Stimulated activated naive CD8-positive, alpha-beta T cell treated with anti-CD3 and anti-CD28 coated beads, Interleukin-15, Interleukin-2, amounts not matched to agents 100 ng/mL and 50 ng/mL, for 24 hours (primary cell): ENCODE data around the gene ALDH16A1.

Source experiments
- H3K27ac Mint-ChIP-seq: one replicate; pipeline ENCODE4 v1.8.0; 2021; ENCODE audit warnings: mild to moderate bottlenecking, mixed read lengths
- H3K27me3 Mint-ChIP-seq: one replicate; pipeline ENCODE4 v1.8.0; 2021; ENCODE audit warnings: mixed read lengths
- H3K36me3 Mint-ChIP-seq: one replicate; pipeline ENCODE4 v1.8.0; 2021; ENCODE audit warnings: low read depth, mixed read lengths
- H3K4me1 Mint-ChIP-seq: one replicate; pipeline ENCODE4 v1.8.0; 2021; ENCODE audit warnings: low read depth, mixed read lengths
- H3K4me3 Mint-ChIP-seq: one replicate; pipeline ENCODE4 v1.8.0; 2021; ENCODE audit warnings: mild to moderate bottlenecking, mixed read lengths
- H3K9me3 Mint-ChIP-seq: one replicate; pipeline ENCODE4 v1.8.0; 2021; ENCODE audit warnings: mixed read lengths

Gene ALDH16A1

DNA sequence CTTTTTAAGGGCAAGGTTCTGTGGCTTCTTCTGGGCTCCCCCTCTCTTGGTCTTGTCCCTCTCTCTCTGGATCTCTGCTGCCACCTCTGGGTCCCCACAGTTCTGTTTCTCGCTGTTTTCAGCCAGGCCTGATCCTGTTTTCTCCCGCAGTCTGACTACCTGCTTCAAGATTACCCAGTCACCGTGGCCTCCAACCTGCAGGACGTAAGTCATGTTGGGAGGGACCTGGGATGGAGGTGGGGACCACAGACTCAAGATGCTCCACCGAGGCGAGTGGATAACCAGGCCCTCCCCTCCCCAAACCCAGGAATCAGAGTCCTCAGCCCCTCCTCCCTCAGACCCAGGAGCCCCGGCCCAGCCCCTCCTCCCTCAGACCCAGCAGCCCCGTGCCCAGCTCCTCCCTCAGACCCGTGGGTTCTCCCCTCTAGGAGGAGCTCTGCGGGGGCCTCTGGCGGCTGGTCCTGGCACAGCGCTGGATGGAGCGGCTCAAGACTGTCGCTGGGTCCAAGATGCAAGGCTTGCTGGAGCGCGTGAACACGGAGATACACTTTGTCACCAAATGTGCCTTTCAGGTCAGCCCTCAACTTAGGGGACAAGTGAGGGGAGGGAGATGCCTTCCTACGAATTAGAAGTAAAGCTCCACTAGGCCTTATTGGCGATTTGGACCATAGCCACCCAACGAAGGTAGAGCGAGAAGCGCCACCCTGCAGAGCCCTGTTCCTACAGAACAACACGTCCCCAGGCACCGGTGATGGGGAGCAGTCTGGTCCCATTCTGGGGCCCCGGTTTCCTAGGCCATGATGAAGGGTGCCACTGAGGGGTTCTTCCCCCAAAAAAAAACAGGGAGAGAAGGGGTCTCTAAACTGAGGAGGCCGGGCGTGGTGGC is 23.2 kb downstream of the ALDH16A1 start:
- H3K9me3 Mint-ChIP-seq, result no peaks in the 10 kb centered on the region
- H3K27ac Mint-ChIP-seq, result peak overlapping the region; percentile 89
- H3K36me3 Mint-ChIP-seq, result peaks cover 13% of the 10 kb centered on the region
- H3K27me3 Mint-ChIP-seq, result no peaks in the 10 kb centered on the region
- peaks cover 52% of the 10 kb centered on the region for H3K4me1 Mint-ChIP-seq
- H3K4me3 Mint-ChIP-seq, result peak overlapping the region; percentile 86

GRCh38 chr19:49479975-49480628 is 27.1 kb downstream of the ALDH16A1 start:
- Mint-ChIP-seq H3K27me3 (no peaks in the 10 kb centered on the region), H3K9me3 (no peaks in the 10 kb centered on the region), H3K4me1 (peaks cover 26% of the 10 kb centered on the region), H3K4me3 (no peak overlapping the region), H3K36me3 (peaks cover 20% of the 10 kb centered on the region), H3K27ac (no peak overlapping the region)

GRCh38 chr19:49481020-49481683 is 28.1 kb downstream of the ALDH16A1 start:
- peaks cover 16% of the 10 kb centered on the region for H3K4me1 Mint-ChIP-seq
- no peaks in the 10 kb centered on the region for H3K9me3 Mint-ChIP-seq
- no peak overlapping the region for H3K4me3 Mint-ChIP-seq
- peaks cover 27% of the 10 kb centered on the region for H3K36me3 Mint-ChIP-seq
- H3K27me3 Mint-ChIP-seq, result no peaks in the 10 kb centered on the region
- H3K27ac Mint-ChIP-seq, result peak overlapping the region; percentile 49

DNA sequence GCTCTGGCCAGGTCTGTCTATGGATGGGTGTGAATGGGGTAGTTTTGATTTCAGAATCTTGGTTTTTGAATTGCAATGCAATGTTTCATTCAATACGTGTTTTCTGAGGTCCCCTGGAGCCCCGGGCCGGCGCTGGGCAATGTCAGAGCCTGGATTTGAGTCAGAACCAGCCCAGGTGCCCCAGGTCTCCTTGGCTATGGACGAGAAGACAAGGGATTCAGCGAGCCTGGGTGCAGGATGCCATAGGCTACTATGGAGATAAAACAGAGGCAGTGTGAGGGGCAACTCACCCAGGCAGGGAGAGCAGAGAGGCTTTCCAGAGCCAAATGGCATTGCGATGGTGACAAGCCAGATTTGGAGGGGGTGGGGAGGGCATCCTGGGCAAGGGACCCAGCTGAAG is 33.2 kb downstream of the ALDH16A1 start:
- peak overlapping the region; percentile 100 for H3K4me3 Mint-ChIP-seq
- H3K4me1 Mint-ChIP-seq, result peaks cover 46% of the 10 kb centered on the region
- H3K9me3 Mint-ChIP-seq, result no peaks in the 10 kb centered on the region
- peak overlapping the region; percentile 87 for H3K27ac Mint-ChIP-seq
- peaks cover 58% of the 10 kb centered on the region for H3K36me3 Mint-ChIP-seq
- peaks cover 6% of the 10 kb centered on the region for H3K27me3 Mint-ChIP-seq

GRCh38 chr19:49486710-49487276 is 33.8 kb downstream of the ALDH16A1 start:
- no peaks in the 10 kb centered on the region for H3K9me3 Mint-ChIP-seq
- H3K4me3 Mint-ChIP-seq, result peak overlapping the region; percentile 100
- H3K4me1 Mint-ChIP-seq, result peaks cover 51% of the 10 kb centered on the region
- H3K27ac Mint-ChIP-seq, result peak overlapping the region; percentile 100
- peaks cover 63% of the 10 kb centered on the region for H3K36me3 Mint-ChIP-seq
- peaks cover 6% of the 10 kb centered on the region for H3K27me3 Mint-ChIP-seq

- peak within 1 kb of the TSS; percentile 100 for H3K27ac Mint-ChIP-seq
- peaks cover 6% of the 10 kb centered on the region for H3K27me3 Mint-ChIP-seq
- peaks cover 69% of the 10 kb centered on the region for H3K36me3 Mint-ChIP-seq
- peaks cover 57% of the 10 kb centered on the region for H3K4me1 Mint-ChIP-seq
- no peaks in the 10 kb centered on the region for H3K9me3 Mint-ChIP-seq
- peak within 1 kb of the TSS; percentile 100 for H3K4me3 Mint-ChIP-seq
Measured at GRCh38 chr19:49487277-49488045, 34.4 kb downstream of the ALDH16A1 start, which contains the start of gene RPL13A. Gene RPL13A, plus strand, starts transcription at chr19:49487608. Its CDS starts 22 bp downstream, at chr19:49487630.

GRCh38 chr19:49488046-49488862 is 35.2 kb downstream of the ALDH16A1 start:
- Mint-ChIP-seq H3K27ac (peak overlapping the region; percentile 100), H3K4me3 (peak overlapping the region; percentile 100), H3K4me1 (peaks cover 63% of the 10 kb centered on the region), H3K36me3 (peaks cover 75% of the 10 kb centered on the region), H3K27me3 (peaks cover 6% of the 10 kb centered on the region), H3K9me3 (no peaks in the 10 kb centered on the region)

DNA sequence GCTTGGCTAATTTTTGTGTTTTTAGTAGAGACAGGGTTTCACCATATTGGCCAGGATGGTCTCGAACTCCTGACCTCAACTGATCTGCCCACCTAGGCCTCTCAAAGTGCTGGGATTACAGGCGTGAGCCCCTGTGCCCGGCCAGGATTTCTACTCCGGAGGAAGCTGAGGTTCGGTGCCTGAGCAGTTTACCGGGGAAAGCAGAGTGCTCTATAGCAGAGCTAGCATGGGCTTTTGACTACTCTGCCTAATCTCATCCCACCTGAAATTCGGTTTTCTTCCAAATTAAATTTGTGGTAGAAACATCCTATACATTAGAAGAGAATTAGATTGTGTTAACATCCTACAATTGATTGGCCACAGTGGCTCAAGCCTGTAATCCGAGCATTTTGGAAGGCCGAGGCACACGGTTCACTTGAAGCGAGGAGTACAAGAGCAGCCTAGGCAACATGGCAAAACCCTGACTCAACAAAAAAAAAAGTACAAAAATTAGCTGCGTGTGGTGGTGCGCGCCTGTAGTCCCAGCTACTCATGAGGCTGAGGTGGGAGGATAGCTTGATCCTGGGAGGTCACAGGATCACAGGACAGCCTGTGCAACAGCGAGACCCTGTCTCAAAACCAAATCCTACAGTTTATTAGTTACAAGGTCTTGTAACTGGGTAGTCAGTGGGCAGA is 36.0 kb downstream of the ALDH16A1 start:
- H3K36me3 Mint-ChIP-seq, result peaks cover 70% of the 10 kb centered on the region

DNA sequence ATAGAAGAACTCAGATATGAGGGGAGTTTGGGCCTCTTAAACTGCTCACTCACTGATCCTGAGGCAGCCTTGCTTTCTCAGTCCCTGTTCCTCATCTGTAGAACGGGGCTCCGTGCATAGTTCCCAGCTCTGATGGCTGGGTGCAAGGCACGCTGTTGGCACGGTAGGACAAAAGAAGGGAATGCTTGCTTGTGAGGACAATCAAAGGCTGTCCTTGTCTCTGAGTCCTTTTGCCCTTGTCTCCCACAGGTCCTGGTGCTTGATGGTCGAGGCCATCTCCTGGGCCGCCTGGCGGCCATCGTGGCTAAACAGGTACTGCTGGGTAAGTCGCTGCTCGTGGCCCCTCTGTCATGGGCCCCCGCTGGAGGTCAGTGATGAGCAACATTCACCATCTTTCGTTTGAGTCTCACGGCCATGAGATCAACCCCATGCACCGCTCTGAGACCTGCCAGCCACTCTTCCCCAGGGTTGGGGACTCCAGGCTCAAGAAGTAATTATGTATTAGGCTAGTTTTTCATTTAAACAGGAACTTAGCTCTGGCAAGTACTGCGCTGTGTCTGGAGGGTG is 36.7 kb downstream of the ALDH16A1 start:
- peaks cover 61% of the 10 kb centered on the region for H3K4me1 Mint-ChIP-seq
- H3K27ac Mint-ChIP-seq, result peak overlapping the region; percentile 100
- peaks cover 6% of the 10 kb centered on the region for H3K27me3 Mint-ChIP-seq
- no peaks in the 10 kb centered on the region for H3K9me3 Mint-ChIP-seq
- H3K36me3 Mint-ChIP-seq, result peaks cover 70% of the 10 kb centered on the region
- peak overlapping the region; percentile 100 for H3K4me3 Mint-ChIP-seq

More for the DNA sequence above, 36.0 kb downstream of the ALDH16A1 start:
- peaks cover 6% of the 10 kb centered on the region for H3K27me3 Mint-ChIP-seq
- H3K27ac Mint-ChIP-seq, result peak overlapping the region; percentile 100
- peaks cover 61% of the 10 kb centered on the region for H3K4me1 Mint-ChIP-seq
- no peaks in the 10 kb centered on the region for H3K9me3 Mint-ChIP-seq
- H3K4me3 Mint-ChIP-seq, result peak overlapping the region; percentile 100

DNA sequence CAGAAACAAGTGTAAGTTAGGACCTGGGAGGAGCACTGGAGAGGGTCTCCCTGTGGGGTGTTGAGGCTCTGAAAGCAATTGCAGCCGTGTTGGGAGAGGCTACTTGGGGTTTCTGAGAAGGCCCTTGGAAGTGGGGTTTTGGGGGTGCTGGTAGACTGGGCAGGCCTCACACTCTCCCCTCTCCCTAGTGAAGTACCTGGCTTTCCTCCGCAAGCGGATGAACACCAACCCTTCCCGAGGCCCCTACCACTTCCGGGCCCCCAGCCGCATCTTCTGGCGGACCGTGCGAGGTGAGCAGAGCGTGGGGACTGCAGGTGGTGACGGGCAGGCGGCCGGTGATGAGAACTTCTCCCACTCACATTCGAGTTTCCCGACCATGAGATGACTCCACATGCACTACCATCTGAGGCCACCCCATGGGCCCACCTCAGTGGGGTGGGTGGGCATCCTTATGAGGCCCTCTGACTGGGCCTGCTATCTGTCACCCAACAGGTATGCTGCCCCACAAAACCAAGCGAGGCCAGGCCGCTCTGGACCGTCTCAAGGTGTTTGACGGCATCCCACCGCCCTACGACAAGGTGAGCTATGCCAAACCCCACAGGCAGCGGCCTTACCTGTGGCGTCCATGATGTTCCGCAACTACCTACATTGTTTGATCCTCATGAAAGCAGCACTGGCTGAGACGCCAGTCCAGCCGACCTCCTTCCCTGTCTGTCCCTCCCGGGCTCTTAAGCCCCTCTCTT is 37.4 kb downstream of the ALDH16A1 start:
- H3K9me3 Mint-ChIP-seq, result no peaks in the 10 kb centered on the region
- peak overlapping the region; percentile 100 for H3K4me3 Mint-ChIP-seq
- peaks cover 69% of the 10 kb centered on the region for H3K36me3 Mint-ChIP-seq
- H3K27ac Mint-ChIP-seq, result peak overlapping the region; percentile 100
- H3K27me3 Mint-ChIP-seq, result peaks cover 6% of the 10 kb centered on the region
- H3K4me1 Mint-ChIP-seq, result peaks cover 66% of the 10 kb centered on the region

DNA sequence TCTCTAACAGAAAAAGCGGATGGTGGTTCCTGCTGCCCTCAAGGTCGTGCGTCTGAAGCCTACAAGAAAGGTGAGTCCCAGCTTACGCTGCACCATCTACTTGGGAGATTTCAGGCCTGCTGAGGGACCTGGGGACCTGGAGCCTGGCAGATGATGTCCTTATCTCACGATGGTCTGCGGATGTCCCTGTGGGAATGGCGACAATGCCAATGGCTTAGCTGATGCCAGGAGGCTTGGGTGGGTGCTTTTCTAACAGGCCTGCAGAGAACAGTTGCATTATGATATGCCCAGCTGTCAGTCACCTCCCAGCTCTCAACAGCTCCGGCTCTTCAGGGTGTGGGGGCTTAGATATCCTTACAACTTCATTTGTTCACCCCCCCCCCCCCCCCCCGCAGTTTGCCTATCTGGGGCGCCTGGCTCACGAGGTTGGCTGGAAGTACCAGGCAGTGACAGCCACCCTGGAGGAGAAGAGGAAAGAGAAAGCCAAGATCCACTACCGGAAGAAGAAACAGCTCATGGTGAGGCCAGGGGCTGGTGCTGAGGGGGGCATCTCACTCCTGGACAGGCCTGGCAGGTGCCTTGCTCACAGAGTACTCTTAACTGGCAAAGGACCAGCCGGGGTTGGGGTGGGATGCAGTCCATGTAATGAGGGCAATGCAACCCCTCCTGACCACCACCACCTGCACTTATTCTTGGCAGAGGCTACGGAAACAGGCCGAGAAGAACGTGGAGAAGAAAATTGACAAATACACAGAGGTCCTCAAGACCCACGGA is 38.2 kb downstream of the ALDH16A1 start:
- peak overlapping the region; percentile 100 for H3K27ac Mint-ChIP-seq
- peak overlapping the region; percentile 100 for H3K4me3 Mint-ChIP-seq
- H3K27me3 Mint-ChIP-seq, result peaks cover 6% of the 10 kb centered on the region
- peaks cover 68% of the 10 kb centered on the region for H3K4me1 Mint-ChIP-seq
- H3K9me3 Mint-ChIP-seq, result no peaks in the 10 kb centered on the region
- H3K36me3 Mint-ChIP-seq, result peaks cover 62% of the 10 kb centered on the region
